NCI-H2227 (cell line): Measurements from ENCODE around the gene EPHB2.
A peak's percentile ranks its signal among the peaks of the same experiment; 100 is the strongest.
"Not testable (repeated sequence)": the region's sequence is repeated elsewhere in the genome, so short reads cannot be mapped to it uniquely, and the experiment has no call there.

Experiments
- DNase-seq: peaks from one replicate; lab custom pipeline; 2025; ENCODE audit not compliant: unreplicated experiment; lab: John Stamatoyannopoulos, UW

The EPHB2 gene

GRCh38 chr1:22710701-22711049 lies at the start of gene EPHB2:
Gene EPHB2 (plus strand): TSS chr1:22710839. CDS start chr1:22710983, 144 bp downstream.
- DNase-seq: peak; percentile 83

- DNase-seq: no peak
These were observed 48.8 kb upstream of the EPHB2 start for GRCh38 chr1:22661880-22662279.

DNA sequence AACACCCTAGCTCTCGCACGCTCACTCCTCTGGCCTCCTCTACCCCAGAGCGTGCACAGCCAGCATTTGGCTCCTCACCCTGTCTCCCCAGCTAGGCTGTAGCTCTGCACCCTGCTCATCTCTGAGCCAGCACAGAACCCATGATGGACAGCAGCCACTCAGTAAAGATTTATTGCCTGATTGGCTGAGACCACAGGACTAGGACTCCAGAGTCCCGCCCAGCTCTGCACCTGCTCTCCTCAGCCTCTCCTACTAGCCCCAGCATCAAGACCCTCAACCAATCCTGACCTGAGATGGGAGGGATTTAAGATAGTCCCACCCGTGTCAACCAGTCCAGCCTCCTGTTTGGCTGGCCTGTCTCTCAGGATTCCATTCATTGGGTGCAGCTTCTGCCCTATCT lies 48.3 kb upstream of the EPHB2 start:
- peak; percentile 51 for DNase-seq

DNA sequence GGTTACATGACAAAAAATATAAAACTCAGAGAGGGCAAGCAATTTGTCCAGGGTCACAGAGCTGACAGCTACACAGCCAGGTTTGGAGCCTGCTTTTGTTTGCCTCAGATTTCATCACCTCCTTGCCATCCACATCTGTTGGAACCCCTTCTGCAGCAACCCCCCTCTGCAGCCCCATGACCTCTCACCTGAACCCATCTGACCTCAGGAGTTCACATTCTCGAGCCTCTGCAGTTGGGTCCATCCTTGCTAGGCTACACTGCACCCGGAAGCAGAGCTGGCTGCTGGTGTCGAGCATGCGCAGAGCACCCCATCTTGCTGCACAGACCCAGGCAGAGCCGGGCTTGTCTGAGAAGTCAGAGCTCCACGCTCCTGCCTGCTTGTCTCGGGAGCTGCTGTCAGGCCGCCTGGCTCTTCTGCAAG lies 47.6 kb upstream of the EPHB2 start:
- no peak for DNase-seq

GRCh38 chr1:22665752-22666151 lies 44.9 kb upstream of the EPHB2 start:
- peak; percentile 71 for DNase-seq

- no peak for DNase-seq
These were observed 44.2 kb upstream of the EPHB2 start for GRCh38 chr1:22666412-22666811.

- not testable (repeated sequence) for DNase-seq
These were observed 41.8 kb upstream of the EPHB2 start for GRCh38 chr1:22668840-22669239.

GRCh38 chr1:22670352-22670975 lies 40.2 kb upstream of the EPHB2 start:
- no peak for DNase-seq

GRCh38 chr1:22671999-22672398 lies 38.6 kb upstream of the EPHB2 start:
- DNase-seq: no peak

DNA sequence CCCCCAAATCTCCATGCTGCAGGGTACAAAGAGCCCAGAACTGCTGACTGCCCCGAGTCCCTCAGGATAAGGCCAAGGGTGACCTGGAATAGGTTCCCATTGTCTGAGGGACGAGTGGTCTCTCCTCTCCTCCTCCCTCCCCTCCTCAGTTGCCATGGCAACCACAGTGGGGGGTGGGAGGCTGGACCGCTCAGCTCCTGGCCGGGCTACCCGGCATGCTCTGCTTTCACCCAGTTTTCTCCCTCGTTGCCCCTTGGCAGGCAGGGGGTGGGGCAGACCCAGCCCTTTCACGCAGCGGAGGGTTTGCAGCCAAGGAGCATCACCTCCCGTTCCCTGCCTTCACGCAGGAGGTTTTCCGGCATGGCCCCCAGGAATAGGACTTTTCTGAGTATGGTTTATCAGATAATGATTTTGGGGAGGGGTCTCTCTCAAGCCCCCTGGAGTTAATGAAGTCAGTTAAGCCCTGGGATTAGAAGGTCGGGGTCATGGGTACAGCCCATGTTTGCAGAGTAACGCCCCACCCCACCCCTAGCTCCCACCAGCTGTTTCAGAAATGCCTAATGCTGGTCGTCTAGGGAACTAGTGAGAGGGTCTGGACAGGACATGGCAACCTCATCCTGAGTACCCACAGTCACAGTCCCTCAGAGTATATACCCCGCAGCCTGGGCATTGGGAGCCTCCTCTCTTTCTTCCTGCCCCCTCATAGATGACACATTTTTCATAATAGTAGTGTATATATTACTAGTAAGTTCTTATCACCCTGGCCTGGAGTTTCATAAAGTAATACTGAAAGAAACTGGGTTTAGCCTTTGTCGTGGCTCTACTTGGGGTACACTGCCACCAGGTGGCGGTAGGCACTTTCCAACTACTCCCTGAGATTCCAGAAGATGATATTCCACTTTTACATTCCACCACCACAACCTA lies 36.9 kb upstream of the EPHB2 start:
- DNase-seq: peak; percentile 97

DNA sequence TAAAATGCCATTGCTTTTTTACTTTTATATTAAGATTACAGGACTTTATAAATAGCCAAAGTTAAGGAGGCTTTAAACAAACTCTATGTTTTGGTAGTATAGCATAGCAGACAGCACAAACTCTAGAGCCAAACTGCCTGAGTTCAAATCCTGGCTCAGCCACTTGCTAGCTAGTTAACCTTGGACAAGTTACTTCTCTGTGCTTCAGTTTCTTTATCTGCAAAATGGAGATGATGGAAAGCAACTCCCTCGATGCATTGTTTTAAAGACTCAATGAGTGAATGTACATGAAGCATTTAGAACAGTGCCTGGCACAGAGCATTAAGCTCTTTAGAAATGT lies 36.3 kb upstream of the EPHB2 start:
- DNase-seq: no peak

- not testable (repeated sequence) for DNase-seq
These were observed 34.5 kb upstream of the EPHB2 start for GRCh38 chr1:22676151-22676550.

DNA sequence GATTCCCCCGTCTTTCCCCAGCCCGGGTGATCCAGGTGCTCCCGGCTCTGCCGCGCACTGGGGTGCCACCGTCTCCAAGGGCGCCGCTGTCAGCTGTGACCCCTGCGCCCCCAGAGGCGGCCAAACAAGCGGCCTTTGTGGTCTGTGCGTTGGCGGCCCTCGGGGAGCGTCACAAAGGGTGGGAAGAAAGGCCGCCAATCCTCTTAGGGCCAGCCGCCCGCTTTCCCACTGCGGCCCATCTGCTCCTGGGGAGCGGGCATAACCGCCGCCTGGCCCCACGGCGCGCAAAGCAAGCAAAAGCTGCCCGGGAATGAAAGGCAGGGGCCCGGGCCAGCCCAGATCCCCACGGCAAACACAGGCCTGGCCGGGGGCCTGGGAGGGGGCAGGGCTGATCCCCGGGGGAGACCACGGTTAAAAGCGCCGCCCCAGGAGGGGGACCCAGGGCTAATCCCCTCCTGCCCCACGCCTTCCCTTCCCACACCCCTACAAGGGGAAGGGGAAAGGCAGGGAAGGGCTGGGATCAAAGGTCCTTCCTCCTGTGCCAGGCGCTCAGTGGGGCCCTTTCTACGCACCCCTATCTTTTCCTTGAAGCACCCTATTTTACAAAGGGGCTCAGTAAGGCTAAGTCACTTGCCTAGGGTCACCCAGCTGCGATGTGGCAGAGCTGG lies 33.6 kb upstream of the EPHB2 start:
- DNase-seq: no peak

DNA sequence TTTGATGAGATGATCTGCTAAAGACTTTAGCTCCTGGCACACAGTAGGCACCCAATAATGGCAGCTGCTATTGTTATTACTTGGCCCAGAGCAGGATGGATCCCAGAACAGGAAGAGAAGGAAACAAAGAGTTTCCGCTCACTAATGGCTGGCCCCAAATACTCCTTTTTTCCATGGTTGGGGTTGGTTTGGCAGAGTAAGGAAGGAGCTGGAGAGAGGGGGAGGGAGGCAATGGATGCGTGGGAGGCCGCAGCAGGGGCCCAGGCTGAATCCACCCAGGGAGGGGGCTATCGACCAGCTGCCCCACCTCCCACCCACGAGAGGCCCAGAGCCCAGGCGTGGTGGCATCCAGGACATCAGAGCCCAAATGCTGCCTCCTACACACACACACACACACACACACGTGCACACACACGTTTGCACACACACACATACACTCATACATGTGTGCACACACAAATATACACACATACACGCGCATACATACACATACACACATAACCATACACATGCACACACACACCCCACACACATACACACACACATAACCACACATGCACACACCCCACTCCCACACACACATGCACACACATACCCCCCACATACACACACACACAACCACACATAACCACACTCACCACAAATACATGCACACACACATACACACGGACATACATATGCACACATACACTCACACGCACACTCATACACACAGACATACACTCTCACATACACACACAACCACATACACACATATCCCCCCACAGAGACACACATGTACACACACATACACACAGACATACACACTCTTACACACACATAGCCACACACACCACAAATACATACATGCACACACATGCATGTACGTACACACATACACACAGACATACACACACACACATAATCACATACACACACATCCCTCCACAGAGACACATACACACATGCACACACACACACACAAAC lies 32.4 kb upstream of the EPHB2 start:
- no peak for DNase-seq

DNA sequence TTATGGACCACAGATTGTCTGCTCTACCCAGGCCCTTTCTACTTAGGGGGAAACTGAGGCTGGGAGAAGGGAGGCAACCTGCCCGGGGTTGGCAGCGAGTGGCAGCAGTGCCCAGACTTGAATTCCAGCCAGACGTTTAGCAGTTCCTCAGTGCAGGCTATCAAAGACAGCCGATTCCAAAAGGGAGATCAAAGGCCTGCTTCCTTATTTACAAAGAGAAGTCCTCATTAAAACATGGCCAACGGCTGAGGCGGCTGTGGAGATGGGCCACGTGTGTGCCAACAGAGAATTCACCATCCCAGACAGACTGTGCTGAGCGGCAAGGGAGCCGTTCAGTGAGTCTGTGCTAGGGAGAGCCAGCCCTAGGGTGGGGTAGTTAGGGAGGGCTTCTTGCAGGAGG lies 29.9 kb upstream of the EPHB2 start:
- no peak for DNase-seq

- DNase-seq: no peak
These were observed 28.9 kb upstream of the EPHB2 start for GRCh38 chr1:22681556-22682276.

- no peak for DNase-seq
These were observed 27.1 kb upstream of the EPHB2 start for GRCh38 chr1:22683547-22683946.

- DNase-seq: peak; percentile 45
These were observed 25.0 kb upstream of the EPHB2 start for GRCh38 chr1:22685591-22686059.

GRCh38 chr1:22687191-22687590 lies 23.4 kb upstream of the EPHB2 start:
- no peak for DNase-seq

- no peak for DNase-seq
These were observed 22.2 kb upstream of the EPHB2 start for GRCh38 chr1:22688466-22688865.
